ENCODE measurements around the gene FAM193B. TPM values are rescaled to one million over a fixed set of nuclear protein-coding genes. Genes with fewer than 3 reads are reported as not detected.

Gene FAM193B
- total and polyA plus RNA-seq, 2 of the 13 experiments (the other 11 are each of a cell fraction or from before 2014, with no cell fraction given) = 21.2 to 40.9 TPM

- TF ChIP-seq REPIN1 (CRISPR knock-in tag; IDR thresholded peaks at IDR 0.05; ENCODE audit: borderline replicate concordance, low read depth) (peak; percentile 73), PATZ1 (CRISPR knock-in tag; IDR thresholded peaks at IDR 0.05) (peak; percentile 94), ZNF768 (CRISPR knock-in tag; IDR thresholded peaks at IDR 0.05) (peak; percentile 93), MYC (CRISPR knock-in tag; IDR thresholded peaks at IDR 0.05; ENCODE audit: borderline replicate concordance) (peak; percentile 52; the same call in 1 of the 2 replicates), ARNT2 (CRISPR knock-in tag; IDR thresholded peaks at IDR 0.05; ENCODE audit: low read depth) (peak; percentile 66; the same call in 1 of the 2 replicates), TBX2 (CRISPR knock-in tag; IDR thresholded peaks at IDR 0.05; ENCODE audit: borderline replicate concordance) (peak; percentile 41; the same call in 1 of the 2 replicates), ZNF564 (CRISPR knock-in tag; IDR thresholded peaks at IDR 0.05) (0 out of 2 replicates have a peak, but pooled peaks have one; percentile 27), ZNF510 (CRISPR knock-in tag; IDR thresholded peaks at IDR 0.05; ENCODE audit: low read depth) (no peak), ZNF503 (CRISPR knock-in tag; IDR thresholded peaks at IDR 0.05) (no peak), SAP130 (CRISPR knock-in tag; IDR thresholded peaks at IDR 0.05; ENCODE audit: low read depth) (peak; percentile 37; the same call in 1 of the 2 replicates), ZNF788 (CRISPR knock-in tag; IDR thresholded peaks at IDR 0.05; ENCODE audit: borderline replicate concordance) (0 out of 2 replicates have a peak, but pooled peaks have one; percentile 50), ARID5B (CRISPR knock-in tag; IDR thresholded peaks at IDR 0.05) (0 out of 2 replicates have a peak, but pooled peaks have one; percentile 26), HMGXB4 (CRISPR knock-in tag; IDR thresholded peaks at IDR 0.05; ENCODE audit: borderline replicate concordance in 1 of 2, low read depth in 1 of 2) (peak; percentile 50 to 69; a peak in 2 of 4 replicates), GATAD1 (CRISPR knock-in tag; IDR thresholded peaks at IDR 0.05) (peak; percentile 41; the same call in 1 of the 2 replicates), RXRA (CRISPR knock-in tag; IDR thresholded peaks at IDR 0.05) (0 out of 2 replicates have a peak, but pooled peaks have one; percentile 5), HNRNPLL (IDR thresholded peaks at IDR 0.05; ENCODE audit: low read depth, low read length, poor library complexity, severe bottlenecking) (peak; percentile 8), E2F5 (CRISPR knock-in tag; conservative IDR thresholded peaks at IDR 0.05) (no peak)
Measured at GRCh38 chr5:177491429-177491945, 62.9 kb downstream of the FAM193B start (continued).
